Gastroesophageal sphincter (tissue), 3 donors: Measurements from ENCODE around the gene OGFR.

Experiments
- POLR2A ChIP-seq, 2 donors: fragments of 450-650 bp; IDR thresholded peaks; one replicate each; pipeline ENCODE4 v1.6.1; 2017; ENCODE audit warnings: antibody characterized with exemption in 2 of 2, mild to moderate bottlenecking in 2 of 2, moderate library complexity in 1 of 2
- POLR2AphosphoS5 ChIP-seq: sonication (generic); formaldehyde crosslinking; IDR thresholded peaks from one replicate; pipeline ENCODE4 v1.6.1; 2017; ENCODE audit warnings: antibody characterized with exemption
- TF ChIP-seq, protein P1 (sequence below), 4 experiments: fragments of 200-600 bp in 2 of 4; fragments of 450-650 bp in 2 of 4; sonication (generic) in 1 of 4; IDR thresholded peaks; one replicate each; pipeline ENCODE4 v1.5.1; 2017 to 2019; ENCODE audit warnings: antibody characterized with exemption in 4 of 4, mild to moderate bottlenecking in 2 of 4, moderate library complexity in 2 of 4

GRCh38 chr20:62811320-62811719 is 6.7 kb downstream of the OGFR start:
- TF ChIP-seq POLR2A (IDR thresholded peaks at IDR 0.05) (no peak), POLR2AphosphoS5 (no peak)
- TF ChIP-seq, protein P1, sequence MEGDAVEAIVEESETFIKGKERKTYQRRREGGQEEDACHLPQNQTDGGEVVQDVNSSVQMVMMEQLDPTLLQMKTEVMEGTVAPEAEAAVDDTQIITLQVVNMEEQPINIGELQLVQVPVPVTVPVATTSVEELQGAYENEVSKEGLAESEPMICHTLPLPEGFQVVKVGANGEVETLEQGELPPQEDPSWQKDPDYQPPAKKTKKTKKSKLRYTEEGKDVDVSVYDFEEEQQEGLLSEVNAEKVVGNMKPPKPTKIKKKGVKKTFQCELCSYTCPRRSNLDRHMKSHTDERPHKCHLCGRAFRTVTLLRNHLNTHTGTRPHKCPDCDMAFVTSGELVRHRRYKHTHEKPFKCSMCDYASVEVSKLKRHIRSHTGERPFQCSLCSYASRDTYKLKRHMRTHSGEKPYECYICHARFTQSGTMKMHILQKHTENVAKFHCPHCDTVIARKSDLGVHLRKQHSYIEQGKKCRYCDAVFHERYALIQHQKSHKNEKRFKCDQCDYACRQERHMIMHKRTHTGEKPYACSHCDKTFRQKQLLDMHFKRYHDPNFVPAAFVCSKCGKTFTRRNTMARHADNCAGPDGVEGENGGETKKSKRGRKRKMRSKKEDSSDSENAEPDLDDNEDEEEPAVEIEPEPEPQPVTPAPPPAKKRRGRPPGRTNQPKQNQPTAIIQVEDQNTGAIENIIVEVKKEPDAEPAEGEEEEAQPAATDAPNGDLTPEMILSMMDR (IDR thresholded peaks at IDR 0.05): no peak
